A549 (cell line): ENCODE measurements around the gene NOXA1. TPM values are rescaled to one million over a fixed set of nuclear protein-coding genes. Genes with fewer than 3 reads are reported as not detected.

ENCODE experiments used
- ATAC-seq, 2 experiments: fragments of 200-7000 bp in 1 of 2; fragments of >200 bp in 1 of 2; cut with Nextera tagmentation in 1 of 2; cut with Tn5 transposase in 1 of 2; 3 replicates each; pipeline versions ENCODE4 v1.8.0 to v1.9.1; 2018 to 2020; ENCODE audit warnings: mild to moderate bottlenecking in 1 of 2, moderate library complexity in 1 of 2
- CTCF ChIA-PET: fragments of 300-600 bp; sonication (Branson Sonifier 250); formaldehyde crosslinking; extraction: SDS; loops from one replicate; lab custom pipeline; 2021; ENCODE audit warnings: antibody characterized with exemption, inconsistent platforms; lab: Yijun Ruan, JAX
- POLR2A ChIA-PET: fragments of 350-600 bp; formaldehyde crosslinking; extraction: SDS; loops from one replicate; lab custom pipeline; 2021; ENCODE audit warnings: antibody characterized with exemption, inconsistent platforms; lab: Yijun Ruan, JAX
- DNase-seq, 2 experiments: peaks; one replicate each; pipeline versions ENCODE4 v3.0.0 to v3.0.0-alpha.2; 2011 to 2016; ENCODE audit warnings: low read depth in 1 of 2, low spot score in 1 of 2
- FAIRE-seq: peaks from 2 replicates; lab custom pipeline; 2011; peaks lifted over from hg19 to GRCh38; lab: Jason Lieb, UNC
- H3K27ac ChIP-seq, 2 experiments: fragments of >200 bp; sonication (Bioruptor Twin); formaldehyde crosslinking; 3 replicates each; pipeline ENCODE4 v1.5.1; 2016 to 2017
- H3K4me1 ChIP-seq: fragments of >200 bp; sonication (Bioruptor Twin); formaldehyde crosslinking; 3 replicates; pipeline ENCODE4 v1.6.1; 2016
- H3K4me2 ChIP-seq: fragments of >200 bp; sonication (Bioruptor Twin); formaldehyde crosslinking; 3 replicates; pipeline ENCODE4 v1.6.1; 2016
- H3K4me3 ChIP-seq: fragments of >200 bp; sonication (Bioruptor Twin); formaldehyde crosslinking; 3 replicates; pipeline ENCODE4 v1.5.1; 2016
- H3K9me3 ChIP-seq: fragments of >200 bp; sonication (Bioruptor Twin); formaldehyde crosslinking; 3 replicates; pipeline ENCODE4 v1.6.1; 2016
- CBX2 ChIP-seq: fragments of 200-600 bp; sonication (generic); IDR thresholded peaks from 2 replicates; pipeline ENCODE4 v1.6.1; 2016; ENCODE audit warnings: low read depth, mild to moderate bottlenecking, borderline replicate concordance
- CEBPB ChIP-seq, 2 experiments: fragments of >200 bp in 1 of 2; sonication (Bioruptor Twin) in 1 of 2; formaldehyde crosslinking in 1 of 2; IDR thresholded peaks; 2 replicates each; pipeline ENCODE4 v1.6.1; 2012 to 2016
- CHD4 ChIP-seq: fragments of 200-600 bp; sonication (generic); IDR thresholded peaks from 2 replicates; pipeline ENCODE4 v1.6.1; 2016; ENCODE audit warnings: antibody characterized with exemption, mild to moderate bottlenecking, borderline replicate concordance
- EHMT2 ChIP-seq: fragments of 200-600 bp; sonication (generic); IDR thresholded peaks from 2 replicates; pipeline ENCODE4 v1.6.1; 2016; ENCODE audit warnings: antibody characterized with exemption, low read depth, mild to moderate bottlenecking, moderate library complexity
- FOSL2 ChIP-seq, 2 experiments: fragments of 450-650 bp in 1 of 2; fragments of >200 bp in 1 of 2; sonication (Bioruptor Twin) in 1 of 2; formaldehyde crosslinking; IDR thresholded peaks; 2 replicates each; pipeline versions ENCODE4 v1.5.0 to v1.6.1; 2016 to 2020; ENCODE audit warnings: mild to moderate bottlenecking in 1 of 2, moderate library complexity in 1 of 2
- FOXS1 ChIP-seq: fragments of 250-450 bp; sonication (Bioruptor Pico); IDR thresholded peaks from 2 replicates; pipeline ENCODE4 v1.5.0; 2020; ENCODE audit warnings: mild to moderate bottlenecking, moderate library complexity
- HDAC2 ChIP-seq: fragments of 200-600 bp; sonication (generic); IDR thresholded peaks from 2 replicates; pipeline ENCODE4 v1.6.1; 2016
- HEYL ChIP-seq: fragments of 250-450 bp; sonication (Bioruptor Pico); IDR thresholded peaks from 2 replicates; pipeline ENCODE4 v1.8.0; 2021; ENCODE audit warnings: mild to moderate bottlenecking, moderate library complexity
- HOXB13 ChIP-seq: fragments of 250-450 bp; sonication (Bioruptor Pico); IDR thresholded peaks from 2 replicates; pipeline ENCODE4 v1.5.0; 2020; ENCODE audit warnings: low read depth, mild to moderate bottlenecking, moderate library complexity
- HOXB5 ChIP-seq: fragments of 250-450 bp; sonication (Bioruptor Pico); IDR thresholded peaks from 2 replicates; pipeline ENCODE4 v1.5.0; 2020; ENCODE audit warnings: mild to moderate bottlenecking, moderate library complexity
- KDM5A ChIP-seq: fragments of 200-600 bp; sonication (generic); IDR thresholded peaks from 2 replicates; pipeline ENCODE4 v1.6.1; 2016; ENCODE audit warnings: antibody characterized with exemption, mild to moderate bottlenecking
- MAFK ChIP-seq: fragments of 450-650 bp; IDR thresholded peaks from 2 replicates; pipeline ENCODE4 v1.6.1; 2014; ENCODE audit not compliant: partially characterized antibody
- NPAS2 ChIP-seq: fragments of 250-450 bp; sonication (Bioruptor Pico); IDR thresholded peaks from 2 replicates; pipeline ENCODE4 v1.8.0; 2022; ENCODE audit warnings: mild to moderate bottlenecking, moderate library complexity, borderline replicate concordance
- PHF8 ChIP-seq: fragments of 200-600 bp; sonication (generic); IDR thresholded peaks from 2 replicates; pipeline ENCODE4 v1.6.1; 2016; ENCODE audit warnings: low read depth, mild to moderate bottlenecking, antibody characterized with exemption, moderate library complexity, borderline replicate concordance
- POLR2AphosphoS2 ChIP-seq: conservative IDR thresholded peaks from 2 replicates; pipeline ENCODE4 v1.6.1; 2012; ENCODE audit warnings: low read length, improper control_type of control experiment, inconsistent platforms
- RAD21 ChIP-seq, 2 experiments: fragments of >200 bp in 1 of 2; sonication (Bioruptor Twin) in 1 of 2; formaldehyde crosslinking in 1 of 2; IDR thresholded peaks in 1 of 2; conservative IDR thresholded peaks in 1 of 2; 2 replicates in 1 of 2; 3 replicates in 1 of 2; pipeline ENCODE4 v1.6.1; 2012 to 2018; ENCODE audit warnings: inconsistent platforms in 1 of 2
- RCOR1 ChIP-seq: fragments of 150-350 bp; IDR thresholded peaks from 2 replicates; pipeline ENCODE4 v1.6.1; 2014; ENCODE audit warnings: antibody characterized with exemption, low read length, low read depth
- SMC3 ChIP-seq: fragments of >200 bp; sonication (Bioruptor Twin); formaldehyde crosslinking; IDR thresholded peaks from 3 replicates; pipeline ENCODE4 v1.6.1; 2018; ENCODE audit warnings: inconsistent platforms
- ZNF302 ChIP-seq: fragments of 250-450 bp; sonication (Bioruptor Pico); IDR thresholded peaks from 2 replicates; pipeline ENCODE4 v1.9.0; 2021; ENCODE audit warnings: inconsistent platforms, mild to moderate bottlenecking, moderate library complexity
- ZSCAN20 ChIP-seq: fragments of 250-450 bp; sonication (Bioruptor Pico); IDR thresholded peaks from 2 replicates; pipeline ENCODE4 v1.8.0; 2022; ENCODE audit warnings: mild to moderate bottlenecking, moderate library complexity
- WGBS: methylation state at CpG from one replicate; pipeline ENCODE4 v1.1.6; 2017; ENCODE audit errors: missing lambda C conversion rate; 5-methylcytosine and 5-hydroxymethylcytosine counted together
- polyA plus RNA-seq, 4 experiments: library from polyadenylated mRNA; depleted of rRNA in 3 of 4; stranded (reverse); fragments of >200 nt; fragmentation: RNase III in 1 of 4; extraction: RNeasy Plus Mini Kit Qiagen cat#74134 plus additional on column Dnase treatment in 1 of 4; gene quantifications; 2 replicates in 3 of 4; 3 replicates in 1 of 4; pipeline ENCODE4 v1.2.3, GENCODE V29; 2011 to 2017
- TF ChIP-seq, protein P1 (sequence below): fragments of 200-600 bp; sonication (generic); IDR thresholded peaks from 2 replicates; pipeline ENCODE4 v1.6.1; 2016; ENCODE audit warnings: antibody characterized with exemption, mild to moderate bottlenecking, moderate library complexity
- TF ChIP-seq, protein P2 (sequence below): fragments of 250-450 bp; sonication (Bioruptor Pico); IDR thresholded peaks from 2 replicates; pipeline ENCODE4 v1.5.0; 2020; ENCODE audit warnings: low read depth, mild to moderate bottlenecking, moderate library complexity
- TF ChIP-seq, protein P3 (sequence below): fragments of >200 bp; sonication (Bioruptor Twin); formaldehyde crosslinking; IDR thresholded peaks from 3 replicates; pipeline ENCODE4 v1.6.1; 2016
- TF ChIP-seq, protein P4 (sequence below): IDR thresholded peaks from 2 replicates; pipeline ENCODE4 v1.6.1; 2012
- TF ChIP-seq, protein P5 (sequence below): fragments of 150-350 bp; IDR thresholded peaks from 2 replicates; pipeline ENCODE4 v1.6.1; 2014; ENCODE audit warnings: low read depth, mild to moderate bottlenecking, low read length

The NOXA1 gene
- polyA plus RNA-seq, 2 of the 4 experiments (the other 2 are of a cell fraction): 0.44 to 1.5 TPM

DNA sequence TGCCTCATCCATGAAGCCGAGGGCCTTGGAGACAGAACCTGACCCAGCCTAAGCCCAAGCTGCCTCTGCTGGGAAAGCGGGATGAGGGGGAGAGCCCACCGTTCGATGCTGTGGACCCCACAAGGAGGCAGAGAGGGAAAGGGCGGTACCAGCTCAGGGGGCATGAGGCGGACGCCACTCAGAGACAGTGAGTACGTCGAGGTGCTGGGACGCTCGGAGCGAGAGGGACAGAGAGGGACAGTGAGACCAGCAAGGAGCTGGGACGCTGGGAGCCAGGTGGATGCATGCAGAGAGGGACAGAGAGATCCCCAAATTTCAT lies 33.8 kb upstream of the NOXA1 start (continued):
- TF ChIP-seq, protein P1, sequence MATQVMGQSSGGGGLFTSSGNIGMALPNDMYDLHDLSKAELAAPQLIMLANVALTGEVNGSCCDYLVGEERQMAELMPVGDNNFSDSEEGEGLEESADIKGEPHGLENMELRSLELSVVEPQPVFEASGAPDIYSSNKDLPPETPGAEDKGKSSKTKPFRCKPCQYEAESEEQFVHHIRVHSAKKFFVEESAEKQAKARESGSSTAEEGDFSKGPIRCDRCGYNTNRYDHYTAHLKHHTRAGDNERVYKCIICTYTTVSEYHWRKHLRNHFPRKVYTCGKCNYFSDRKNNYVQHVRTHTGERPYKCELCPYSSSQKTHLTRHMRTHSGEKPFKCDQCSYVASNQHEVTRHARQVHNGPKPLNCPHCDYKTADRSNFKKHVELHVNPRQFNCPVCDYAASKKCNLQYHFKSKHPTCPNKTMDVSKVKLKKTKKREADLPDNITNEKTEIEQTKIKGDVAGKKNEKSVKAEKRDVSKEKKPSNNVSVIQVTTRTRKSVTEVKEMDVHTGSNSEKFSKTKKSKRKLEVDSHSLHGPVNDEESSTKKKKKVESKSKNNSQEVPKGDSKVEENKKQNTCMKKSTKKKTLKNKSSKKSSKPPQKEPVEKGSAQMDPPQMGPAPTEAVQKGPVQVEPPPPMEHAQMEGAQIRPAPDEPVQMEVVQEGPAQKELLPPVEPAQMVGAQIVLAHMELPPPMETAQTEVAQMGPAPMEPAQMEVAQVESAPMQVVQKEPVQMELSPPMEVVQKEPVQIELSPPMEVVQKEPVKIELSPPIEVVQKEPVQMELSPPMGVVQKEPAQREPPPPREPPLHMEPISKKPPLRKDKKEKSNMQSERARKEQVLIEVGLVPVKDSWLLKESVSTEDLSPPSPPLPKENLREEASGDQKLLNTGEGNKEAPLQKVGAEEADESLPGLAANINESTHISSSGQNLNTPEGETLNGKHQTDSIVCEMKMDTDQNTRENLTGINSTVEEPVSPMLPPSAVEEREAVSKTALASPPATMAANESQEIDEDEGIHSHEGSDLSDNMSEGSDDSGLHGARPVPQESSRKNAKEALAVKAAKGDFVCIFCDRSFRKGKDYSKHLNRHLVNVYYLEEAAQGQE: no peak
- no peak for TF ChIP-seq HOXB5 (CRISPR knock-in tag)
- no peak for TF ChIP-seq CEBPB (IDR thresholded peaks at IDR 0.05)
- TF ChIP-seq, protein P2, sequence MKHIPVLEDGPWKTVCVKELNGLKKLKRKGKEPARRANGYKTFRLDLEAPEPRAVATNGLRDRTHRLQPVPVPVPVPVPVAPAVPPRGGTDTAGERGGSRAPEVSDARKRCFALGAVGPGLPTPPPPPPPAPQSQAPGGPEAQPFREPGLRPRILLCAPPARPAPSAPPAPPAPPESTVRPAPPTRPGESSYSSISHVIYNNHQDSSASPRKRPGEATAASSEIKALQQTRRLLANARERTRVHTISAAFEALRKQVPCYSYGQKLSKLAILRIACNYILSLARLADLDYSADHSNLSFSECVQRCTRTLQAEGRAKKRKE: no peak
- no peak for TF ChIP-seq EHMT2
- TF ChIP-seq HEYL (CRISPR knock-in tag): no peak
- no peak for TF ChIP-seq HDAC2
- no peak for TF ChIP-seq KDM5A
- no peak for TF ChIP-seq CBX2
- TF ChIP-seq MAFK: no peak
- no peak for TF ChIP-seq HOXB13 (CRISPR knock-in tag)

DNA sequence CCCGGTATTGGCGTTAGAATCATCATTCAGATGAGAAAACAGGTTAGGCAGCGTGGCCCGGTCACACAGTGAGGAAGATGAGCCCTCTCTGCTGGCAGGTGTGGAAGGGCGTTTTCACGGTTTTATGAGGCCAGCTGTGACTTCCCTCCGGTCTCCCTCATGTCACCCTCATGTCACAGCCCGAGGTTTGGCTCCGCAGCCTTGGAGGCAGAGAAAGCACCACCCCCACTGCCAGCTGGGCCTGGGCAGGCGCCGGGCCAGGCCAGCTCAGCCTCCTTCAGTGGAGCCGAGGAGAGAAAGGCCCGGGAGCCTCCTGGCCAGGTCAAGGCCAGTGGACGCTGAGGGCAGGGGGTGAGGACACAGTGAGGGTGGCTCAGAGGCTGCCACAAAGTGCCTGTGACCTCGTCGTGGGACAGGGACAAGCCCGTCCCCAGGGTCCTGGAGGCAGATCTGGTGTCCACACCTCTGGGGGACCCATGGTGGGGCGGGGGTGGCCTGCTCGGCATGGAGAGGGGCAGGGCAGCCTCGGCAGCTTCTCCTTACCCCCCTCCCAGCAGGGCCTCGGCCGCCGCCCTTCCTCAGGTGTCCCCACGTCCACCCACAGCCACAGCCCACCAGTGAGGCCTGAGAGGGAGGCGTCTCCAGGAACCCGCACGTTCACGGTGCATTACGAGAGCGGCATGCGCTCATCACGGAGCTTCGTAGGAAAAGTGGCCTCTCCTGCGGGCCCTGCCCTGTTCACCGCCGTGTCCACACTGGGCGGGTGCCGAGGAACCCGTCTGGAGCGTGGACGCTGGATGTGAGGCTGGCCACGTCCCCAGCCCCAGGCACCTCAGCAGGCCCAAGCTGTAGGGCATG lies 32.4 kb upstream of the NOXA1 start:
- WGBS: 87% methylated on average over 39 of the region's 42 CpGs
- Histone ChIP-seq H3K4me3 (no peak overlapping the region), H3K4me1 (peaks cover 4% of the 10 kb centered on the region), H3K27ac (no peak overlapping the region), H3K4me2 (no peak overlapping the region), H3K9me3 (no peaks in the 10 kb centered on the region)
- DNase-seq: no peak
- POLR2A ChIA-PET: no interaction called here
- no peak for TF ChIP-seq PHF8
- TF ChIP-seq RAD21 (conservative IDR thresholded peaks at IDR 0.05 in 1 of 2, IDR thresholded peaks at IDR 0.05 in 1 of 2): no peak
- TF ChIP-seq FOXS1: no peak
- no peak for TF ChIP-seq POLR2AphosphoS2
- no peak for TF ChIP-seq NPAS2
- TF ChIP-seq SMC3: no peak
- TF ChIP-seq FOSL2 (IDR thresholded peaks at IDR 0.05): no peak
- TF ChIP-seq FOSL2 (CRISPR knock-in tag; IDR thresholded peaks at IDR 0.05): no peak
- TF ChIP-seq, protein P2: no peak
- TF ChIP-seq ZSCAN20 (CRISPR knock-in tag): no peak
- no peak for TF ChIP-seq CBX2
- TF ChIP-seq, protein P3, sequence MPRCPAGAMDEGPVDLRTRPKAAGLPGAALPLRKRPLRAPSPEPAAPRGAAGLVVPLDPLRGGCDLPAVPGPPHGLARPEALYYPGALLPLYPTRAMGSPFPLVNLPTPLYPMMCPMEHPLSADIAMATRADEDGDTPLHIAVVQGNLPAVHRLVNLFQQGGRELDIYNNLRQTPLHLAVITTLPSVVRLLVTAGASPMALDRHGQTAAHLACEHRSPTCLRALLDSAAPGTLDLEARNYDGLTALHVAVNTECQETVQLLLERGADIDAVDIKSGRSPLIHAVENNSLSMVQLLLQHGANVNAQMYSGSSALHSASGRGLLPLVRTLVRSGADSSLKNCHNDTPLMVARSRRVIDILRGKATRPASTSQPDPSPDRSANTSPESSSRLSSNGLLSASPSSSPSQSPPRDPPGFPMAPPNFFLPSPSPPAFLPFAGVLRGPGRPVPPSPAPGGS: no peak
- TF ChIP-seq CHD4: no peak
- TF ChIP-seq, protein P4, sequence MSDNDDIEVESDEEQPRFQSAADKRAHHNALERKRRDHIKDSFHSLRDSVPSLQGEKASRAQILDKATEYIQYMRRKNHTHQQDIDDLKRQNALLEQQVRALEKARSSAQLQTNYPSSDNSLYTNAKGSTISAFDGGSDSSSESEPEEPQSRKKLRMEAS: no peak
- TF ChIP-seq CEBPB (IDR thresholded peaks at IDR 0.05): no peak
- TF ChIP-seq HOXB13 (CRISPR knock-in tag): no peak
- no peak for TF ChIP-seq ZNF302 (CRISPR knock-in tag)
- no peak for TF ChIP-seq RCOR1
- TF ChIP-seq, protein P5, sequence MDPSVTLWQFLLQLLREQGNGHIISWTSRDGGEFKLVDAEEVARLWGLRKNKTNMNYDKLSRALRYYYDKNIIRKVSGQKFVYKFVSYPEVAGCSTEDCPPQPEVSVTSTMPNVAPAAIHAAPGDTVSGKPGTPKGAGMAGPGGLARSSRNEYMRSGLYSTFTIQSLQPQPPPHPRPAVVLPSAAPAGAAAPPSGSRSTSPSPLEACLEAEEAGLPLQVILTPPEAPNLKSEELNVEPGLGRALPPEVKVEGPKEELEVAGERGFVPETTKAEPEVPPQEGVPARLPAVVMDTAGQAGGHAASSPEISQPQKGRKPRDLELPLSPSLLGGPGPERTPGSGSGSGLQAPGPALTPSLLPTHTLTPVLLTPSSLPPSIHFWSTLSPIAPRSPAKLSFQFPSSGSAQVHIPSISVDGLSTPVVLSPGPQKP: no peak
- peak; percentile 8 to 27; a peak in 4 of 6 replicates for ATAC-seq
- no peak for FAIRE-seq
- CTCF ChIA-PET: interaction anchor here (1.0 to 2.0 kb wide), 3 partner anchors 32 to 96 kb away, joined by 3 to 7 read pairs (median 4); partner anchors contain the start of genes EXD3 and NOXA1
